Esophagus squamous epithelium (tissue), 5 donors: Measurements from ENCODE around the gene DCAF12. TPM values are rescaled to one million over a fixed set of nuclear protein-coding genes. Genes with fewer than 3 reads are reported as not detected.

Experiments
- DNase-seq: peaks from one replicate; lab custom pipeline; 2025; lab: John Stamatoyannopoulos, UW
- H3K27ac ChIP-seq, 4 donors: fragments of 200-600 bp; sonication (generic); one replicate each; pipeline ENCODE4 v1.5.1; 2016 to 2019; ENCODE audit warnings: mild to moderate bottlenecking in 1 of 4
- H3K27me3 ChIP-seq, 4 donors: fragments of 200-600 bp; sonication (generic); 1 replicate in 3 of 4; 2 replicates in 1 of 4; pipeline versions ENCODE4 v1.5.1 to v1.6.0; 2017 to 2021; ENCODE audit warnings: antibody characterized with exemption in 1 of 4
- H3K36me3 ChIP-seq, 3 donors: fragments of 200-600 bp; sonication (generic); one replicate each; pipeline ENCODE4 v1.5.1; 2016 to 2019
- H3K4me1 ChIP-seq, 3 donors: fragments of 200-600 bp; sonication (generic); one replicate each; pipeline ENCODE4 v1.5.1; 2017 to 2019
- H3K4me3 ChIP-seq, 4 donors: fragments of 200-600 bp; sonication (generic); 1 replicate in 3 of 4; 2 replicates in 1 of 4; pipeline ENCODE4 v1.5.1; 2016 to 2019; ENCODE audit warnings: mild to moderate bottlenecking in 2 of 4, moderate library complexity in 1 of 4
- H3K9me3 ChIP-seq, 3 donors: fragments of 200-600 bp; sonication (generic); one replicate each; pipeline ENCODE4 v1.5.1; 2016 to 2019
- CTCF ChIP-seq, 6 experiments: fragments of 450-650 bp in 4 of 6; fragments of 200-600 bp in 2 of 6; sonication (generic) in 2 of 6; IDR thresholded peaks; one replicate each; pipeline ENCODE4 v1.5.1; 2016 to 2019; ENCODE audit warnings: antibody characterized with exemption in 6 of 6, mild to moderate bottlenecking in 4 of 6, moderate library complexity in 4 of 6
- POLR2A ChIP-seq, 4 donors: fragments of 450-650 bp; IDR thresholded peaks; one replicate each; pipeline ENCODE4 v1.6.1; 2017; ENCODE audit warnings: antibody characterized with exemption in 4 of 4, mild to moderate bottlenecking in 4 of 4, moderate library complexity in 3 of 4
- WGBS, 2 donors: methylation state at CpG; one replicate each; pipeline ENCODE4 v1.1.5; 2018; 5-methylcytosine and 5-hydroxymethylcytosine counted together
- intact Hi-C: fragments of 100-400 bp; cut with DNase I; formaldehyde crosslinking; loops from one replicate; pipeline ENCODE4 v1.15.0; 2022
- total RNA-seq, 4 donors: library from RNA; depleted of rRNA; stranded (reverse); fragments of >200 nt; gene quantifications; one replicate each; pipeline ENCODE4 v1.1.0, GENCODE V29; 2016
- donor health status: DM: yes; HTN: yes; CAD: no.

Gene DCAF12
- total RNA-seq = 10 to 100 TPM; 26.5 to 40.9 (median 33.5) TPM

GRCh38 chr9:34126207-34127034, at the start of gene DCAF12:
DCAF12 (minus strand) TSS chr9:34126698; CDS start chr9:34126431, 267 bp downstream.
- H3K4me3 ChIP-seq = peak within 1 kb of the TSS; percentile 82 to 94 (median 89)
- peak; percentile 24 for DNase-seq
- TF ChIP-seq POLR2A (IDR thresholded peaks at IDR 0.05) = peak in 3 of 4 donors; percentile 52 to 78 (median 66)
- TF ChIP-seq CTCF (IDR thresholded peaks at IDR 0.05) = peak in 1 of 6 experiments; percentile 25
- no peaks in the 10 kb centered on the region for H3K9me3 ChIP-seq
- intact Hi-C loops = no loop called here
- peaks cover 0 to 33% (median 5%) of the 10 kb centered on the region in 3 donors for H3K36me3 ChIP-seq
- H3K27ac ChIP-seq = peak within 1 kb of the TSS; percentile 94 to 97 (median 95)
- WGBS, 2 donors = 0% methylated on average over 39 to 49 of the region's 67 CpGs
- H3K27me3 ChIP-seq = no peaks in the 10 kb centered on the region
- H3K4me1 ChIP-seq = peaks cover 23 to 52% (median 29%) of the 10 kb centered on the region in 3 donors

- DNase-seq = no peak
Observed at GRCh38 chr9:34176089-34176488, 49.6 kb upstream of the DCAF12 start.

GRCh38 chr9:34171753-34172535, 45.4 kb upstream of the DCAF12 start:
- TF ChIP-seq CTCF (IDR thresholded peaks at IDR 0.05) (no peak), POLR2A (IDR thresholded peaks at IDR 0.05) (no peak)
- H3K36me3 ChIP-seq = no peaks in the 10 kb centered on the region
- H3K27me3 ChIP-seq = no peaks in the 10 kb centered on the region
- WGBS, 2 donors = 81 to 83% methylated on average over 13 to 15 of the region's 15 CpGs
- no peak overlapping the region for H3K4me3 ChIP-seq
- no peaks in the 10 kb centered on the region for H3K9me3 ChIP-seq
- peaks cover 0 to 24% (median 3%) of the 10 kb centered on the region in 3 donors for H3K4me1 ChIP-seq
- no peak overlapping the region for H3K27ac ChIP-seq
- no peak for DNase-seq
- intact Hi-C loops = no loop called here

More at GRCh38 chr9:34176089-34176488, 49.6 kb upstream of the DCAF12 start:
- Histone ChIP-seq H3K4me3 (no peak overlapping the region), H3K27me3 (no peaks in the 10 kb centered on the region), H3K9me3 (no peaks in the 10 kb centered on the region), H3K36me3 (no peaks in the 10 kb centered on the region), H3K4me1 (peaks cover 5 to 31% (median 7%) of the 10 kb centered on the region in 3 donors), H3K27ac (peak overlapping the region; percentile 32 to 99 (median 86))
- TF ChIP-seq POLR2A (IDR thresholded peaks at IDR 0.05) (no peak), CTCF (IDR thresholded peaks at IDR 0.05) (no peak)
- intact Hi-C loops = no loop called here
- WGBS, 2 donors = 30 to 54% methylated on average over 1 to 3 of the region's 3 CpGs

- peak overlapping the region in 2 of 4 donors; percentile 43 to 45 for H3K27ac ChIP-seq
- DNase-seq = no peak
Observed at GRCh38 chr9:34170237-34170991, 43.9 kb upstream of the DCAF12 start.

More at GRCh38 chr9:34170237-34170991, 43.9 kb upstream of the DCAF12 start:
- peaks cover 0 to 18% (median 3%) of the 10 kb centered on the region in 3 donors for H3K4me1 ChIP-seq
- no peaks in the 10 kb centered on the region for H3K9me3 ChIP-seq
- H3K36me3 ChIP-seq = no peaks in the 10 kb centered on the region
- no peak overlapping the region for H3K4me3 ChIP-seq
- no peaks in the 10 kb centered on the region for H3K27me3 ChIP-seq
- intact Hi-C loops = no loop called here
- WGBS, 2 donors = 60 to 67% methylated on average over 1 of the region's 1 CpG
- TF ChIP-seq POLR2A (IDR thresholded peaks at IDR 0.05) (no peak), CTCF (IDR thresholded peaks at IDR 0.05) (peak in 2 of 6 experiments; percentile 13 to 30)
